GM23338 (cell line): ENCODE measurements around the gene MTA3. TPM values are rescaled to one million over a fixed set of nuclear protein-coding genes. Genes with fewer than 3 reads are reported as not detected.
A peak's percentile ranks its signal among the peaks of the same experiment; 100 is the strongest.

Experiments used
- ATAC-seq: fragments of 200-7000 bp; cut with Tn5 transposase; 3 replicates; pipeline ENCODE4 v1.9.1; 2020
- DNase-seq: peaks from one replicate; pipeline ENCODE4 v3.0.0-alpha.2; 2015; ENCODE audit warnings: low spot score
- H2AFZ ChIP-seq: fragments of 200-600 bp; sonication (generic); 2 replicates; pipeline ENCODE4 v1.8.0; 2016; ENCODE audit warnings: antibody characterized with exemption, mild to moderate bottlenecking, moderate library complexity
- H3F3A ChIP-seq: fragments of 200-600 bp; sonication (generic); replicated peaks from 2 replicates; pipeline ENCODE4 v1.8.0; 2017; ENCODE audit warnings: antibody characterized with exemption, mixed run types, low read depth
- H3K27ac ChIP-seq: fragments of 200-600 bp; sonication (generic); 2 replicates; pipeline ENCODE4 v1.6.1; 2016; ENCODE audit warnings: low read depth
- H3K27me3 ChIP-seq: fragments of 200-600 bp; sonication (generic); 2 replicates; pipeline ENCODE4 v1.8.0; 2016; ENCODE audit warnings: mild to moderate bottlenecking, mixed run types, moderate library complexity; ENCODE audit not compliant: insufficient read depth
- H3K36me3 ChIP-seq: fragments of 200-600 bp; sonication (generic); 2 replicates; pipeline ENCODE4 v1.8.0; 2016; ENCODE audit warnings: mild to moderate bottlenecking; ENCODE audit not compliant: insufficient read depth
- H3K4me1 ChIP-seq: fragments of 200-600 bp; sonication (generic); 2 replicates; pipeline ENCODE4 v1.8.0; 2016; ENCODE audit warnings: mild to moderate bottlenecking, moderate library complexity; ENCODE audit not compliant: insufficient read depth
- H3K4me2 ChIP-seq: fragments of 200-600 bp; sonication (generic); 2 replicates; pipeline ENCODE4 v1.7.1; 2017; ENCODE audit warnings: mixed run types
- H3K4me3 ChIP-seq: fragments of 200-600 bp; sonication (generic); 2 replicates; pipeline ENCODE4 v1.6.1; 2016; ENCODE audit warnings: mixed run types
- H3K79me2 ChIP-seq: fragments of 200-600 bp; sonication (generic); replicated peaks from 2 replicates; pipeline ENCODE4 v1.8.0; 2017; ENCODE audit warnings: mild to moderate bottlenecking; ENCODE audit not compliant: insufficient read depth
- H3K9me2 ChIP-seq: fragments of 200-600 bp; sonication (generic); 2 replicates; pipeline ENCODE4 v1.8.0; 2017; ENCODE audit not compliant: insufficient read depth
- H4K20me1 ChIP-seq: fragments of 200-600 bp; sonication (generic); replicated peaks from 2 replicates; pipeline ENCODE4 v1.8.0; 2017; ENCODE audit warnings: mild to moderate bottlenecking; ENCODE audit not compliant: insufficient read depth
- H3K27ac Mint-ChIP-seq: 2 replicates; pipeline ENCODE4 v1.8.0; 2020; ENCODE audit warnings: inconsistent platforms, mild to moderate bottlenecking, moderate library complexity, mixed read lengths
- H3K27me3 Mint-ChIP-seq: 3 replicates; pipeline ENCODE4 v1.8.0; 2022; ENCODE audit warnings: low read depth, mild to moderate bottlenecking, moderate library complexity, mixed read lengths, inconsistent platforms; ENCODE audit not compliant: insufficient read depth, poor library complexity
- H3K36me3 Mint-ChIP-seq: 3 replicates; pipeline ENCODE4 v1.8.0; 2021; ENCODE audit warnings: low read depth, mild to moderate bottlenecking, inconsistent platforms, moderate library complexity, mixed read lengths
- H3K4me1 Mint-ChIP-seq: 3 replicates; pipeline ENCODE4 v1.8.0; 2020; ENCODE audit warnings: mild to moderate bottlenecking, inconsistent platforms, mixed read lengths
- H3K4me3 Mint-ChIP-seq: 3 replicates; pipeline ENCODE4 v1.8.0; 2021; ENCODE audit warnings: moderate library complexity, mild to moderate bottlenecking, inconsistent platforms, mixed read lengths
- H3K9me3 Mint-ChIP-seq: 3 replicates; pipeline ENCODE4 v1.8.0; 2020; ENCODE audit warnings: moderate library complexity, mild to moderate bottlenecking, inconsistent platforms, mixed read lengths
- CREB1 ChIP-seq: fragments of 250-450 bp; sonication (Bioruptor Pico); IDR thresholded peaks from 2 replicates; pipeline ENCODE4 v1.5.0; 2020; ENCODE audit warnings: low read depth, mild to moderate bottlenecking, moderate library complexity
- CTCF ChIP-seq, 2 experiments: fragments of 200-600 bp in 1 of 2; sonication (generic) in 1 of 2; conservative IDR thresholded peaks; 2 replicates each; pipeline versions ENCODE4 v1.5.1 to v1.6.1; 2016 to 2017; ENCODE audit warnings: antibody characterized with exemption in 2 of 2, low read depth in 2 of 2, mild to moderate bottlenecking in 2 of 2, moderate library complexity in 1 of 2
- EZH2 ChIP-seq: fragments of 200-600 bp; sonication (generic); IDR thresholded peaks from one replicate; pipeline ENCODE4 v1.8.0; 2017; ENCODE audit warnings: antibody characterized with exemption, mild to moderate bottlenecking, low read depth; ENCODE audit not compliant: unreplicated experiment
- JUNB ChIP-seq: IDR thresholded peaks from one replicate; pipeline ENCODE4 v1.6.1; 2016; ENCODE audit warnings: antibody characterized with exemption; ENCODE audit not compliant: unreplicated experiment
- NANOG ChIP-seq: IDR thresholded peaks from 2 replicates; pipeline ENCODE4 v1.6.1; 2016; ENCODE audit warnings: antibody characterized with exemption, borderline replicate concordance
- POLR2AphosphoS5 ChIP-seq: IDR thresholded peaks from 2 replicates; pipeline ENCODE4 v1.6.1; 2016; ENCODE audit warnings: antibody characterized with exemption, low read depth
- REST ChIP-seq: IDR thresholded peaks from one replicate; pipeline ENCODE4 v1.6.1; 2018; ENCODE audit warnings: antibody characterized with exemption; ENCODE audit not compliant: unreplicated experiment
- STAT1 ChIP-seq: IDR thresholded peaks from one replicate; pipeline ENCODE4 v1.6.1; 2016; ENCODE audit warnings: antibody characterized with exemption; ENCODE audit not compliant: unreplicated experiment
- ZNF114 ChIP-seq: fragments of 250-450 bp; sonication (Bioruptor Pico); IDR thresholded peaks from 2 replicates; pipeline ENCODE4 v1.5.0; 2020; ENCODE audit warnings: mild to moderate bottlenecking, moderate library complexity
- ZNF331 ChIP-seq: fragments of 250-450 bp; sonication (Bioruptor Pico); IDR thresholded peaks from 2 replicates; pipeline ENCODE4 v1.5.0; 2020; ENCODE audit warnings: low read depth, mild to moderate bottlenecking, moderate library complexity
- polyA plus RNA-seq: library from polyadenylated mRNA; unstranded; fragments of >200 nt; fragmentation: Nextera tagmentation; extraction: Ambion mirVana; gene quantifications from 2 replicates; pipeline ENCODE4 v1.2.1, GENCODE V29; 2016
- total RNA-seq: library from RNA; depleted of rRNA; stranded (reverse); fragments of >200 nt; shearing (Covaris generic); gene quantifications from 2 replicates; pipeline ENCODE4 v1.2.3, GENCODE V29; 2014

MTA3 gene
- total and polyA plus RNA-seq, 2 experiments from 2014 or later = 162 to 208 TPM

DNA sequence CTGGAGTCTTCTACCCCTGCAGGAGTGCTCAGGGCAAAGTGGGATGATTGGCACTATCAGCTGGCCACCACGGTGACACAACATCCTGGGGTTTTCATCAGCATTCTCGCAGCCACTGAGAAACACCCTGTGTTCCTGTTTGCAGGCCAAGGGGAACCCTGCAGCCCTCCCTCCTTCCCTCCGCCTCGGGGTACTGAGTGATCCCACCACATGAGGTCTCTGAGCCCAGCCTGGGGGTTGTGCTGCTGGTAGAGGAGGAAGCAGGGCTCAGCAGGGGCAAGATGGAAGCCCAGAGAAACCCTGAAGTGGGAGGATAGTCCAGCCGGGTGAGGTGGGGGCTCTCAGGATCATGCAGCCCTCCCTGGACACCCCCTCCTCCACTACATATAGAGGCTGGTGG is 195.7 kb downstream of the MTA3 start, which contains the start of gene OXER1:
Gene OXER1 (minus strand): TSS at position 40 of the 400 bp plus-strand sequence. CDS start 73 bp downstream, outside the sequence.
- 0 out of 2 replicates have a peak, but pooled peaks cover under 1% of the 10 kb centered on the region for H3K4me1 ChIP-seq
- no peak for DNase-seq
- TF ChIP-seq ZNF114 (CRISPR knock-in tag) = no peak
- TF ChIP-seq JUNB = no peak
- TF ChIP-seq EZH2 = no peak
- no peak for TF ChIP-seq CREB1 (CRISPR knock-in tag)
- TF ChIP-seq NANOG = no peak
- TF ChIP-seq CTCF (conservative IDR thresholded peaks at IDR 0.05; ENCODE audit: low read depth in 2 of 2) = no peak
- no peak for TF ChIP-seq ZNF331
- no peaks in the 10 kb centered on the region for H3F3A ChIP-seq
- no peak within 1 kb of the TSS for H3K4me3 Mint-ChIP-seq
- peaks cover 5% of the 10 kb centered on the region; the same call in 1 of the 2 replicates for H4K20me1 ChIP-seq
- H3K36me3 Mint-ChIP-seq = peaks cover 5% of the 10 kb centered on the region; the same call in 2 of the 3 replicates
- H3K27me3 ChIP-seq = no peaks in the 10 kb centered on the region
- peaks cover 11% of the 10 kb centered on the region for H3K4me1 Mint-ChIP-seq
- H3K79me2 ChIP-seq = no peaks in the 10 kb centered on the region
- no peaks in the 10 kb centered on the region for H3K9me3 Mint-ChIP-seq
- no peaks in the 10 kb centered on the region for H3K36me3 ChIP-seq
- H3K4me2 ChIP-seq = no peak within 1 kb of the TSS
- H3K4me3 ChIP-seq = no peak within 1 kb of the TSS
- ATAC-seq = peak; percentile 15; the same call in 2 of the 3 replicates
- H3K27ac ChIP-seq = no peak within 1 kb of the TSS
- no peaks in the 10 kb centered on the region for H3K9me2 ChIP-seq
- peaks cover 4% of the 10 kb centered on the region for H3K27me3 Mint-ChIP-seq
- no peak within 1 kb of the TSS for H2AFZ ChIP-seq
- H3K27ac Mint-ChIP-seq = no peak within 1 kb of the TSS

DNA sequence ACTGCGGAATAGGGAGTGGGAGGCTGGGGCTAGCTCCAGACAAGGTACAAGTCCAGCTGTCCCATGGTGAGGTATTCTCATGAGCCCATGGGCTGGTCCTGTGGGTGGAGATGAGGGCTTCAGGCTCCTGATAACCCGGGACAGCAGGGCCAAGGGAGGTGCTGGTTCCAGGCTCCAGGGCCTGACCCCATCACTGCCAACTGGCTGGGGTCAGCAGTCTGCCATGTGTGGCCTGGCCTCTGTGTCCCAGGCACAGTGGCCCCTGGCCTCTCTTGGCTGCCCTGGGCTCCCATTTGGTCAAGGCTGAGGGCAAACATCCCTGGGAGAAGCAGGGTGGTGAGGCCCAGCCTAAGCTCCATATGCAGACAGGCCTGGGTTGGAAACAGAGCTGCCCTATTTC is 196.5 kb downstream of the MTA3 start:
- no peaks in the 10 kb centered on the region for H3K27me3 ChIP-seq
- no peak for TF ChIP-seq EZH2
- no peak for TF ChIP-seq JUNB
- no peak for TF ChIP-seq REST
- TF ChIP-seq POLR2AphosphoS5 = no peak
- TF ChIP-seq NANOG = no peak
- TF ChIP-seq ZNF114 (CRISPR knock-in tag) = no peak
- TF ChIP-seq STAT1 = no peak
- no peak for TF ChIP-seq CTCF (conservative IDR thresholded peaks at IDR 0.05; ENCODE audit: low read depth in 2 of 2)

More for the DNA sequence above, 196.5 kb downstream of the MTA3 start:
- H4K20me1 ChIP-seq = peaks cover 5% of the 10 kb centered on the region; the same call in 1 of the 2 replicates
- Mint-ChIP-seq H3K27me3 (peaks cover 6% of the 10 kb centered on the region), H3K4me3 (no peak overlapping the region), H3K36me3 (peaks cover 5% of the 10 kb centered on the region; the same call in 2 of the 3 replicates), H3K27ac (no peak overlapping the region), H3K4me1 (peaks cover 9% of the 10 kb centered on the region), H3K9me3 (no peaks in the 10 kb centered on the region)
- no peaks in the 10 kb centered on the region for H3K4me1 ChIP-seq
- H3K9me2 ChIP-seq = no peaks in the 10 kb centered on the region
- H3F3A ChIP-seq = no peaks in the 10 kb centered on the region
- DNase-seq (no peak), ATAC-seq (no peak)
- H3K27ac ChIP-seq = no peak overlapping the region
- no peaks in the 10 kb centered on the region for H3K36me3 ChIP-seq
- H2AFZ ChIP-seq = no peak overlapping the region
- no peak overlapping the region for H3K4me3 ChIP-seq
- H3K79me2 ChIP-seq = no peaks in the 10 kb centered on the region
- H3K4me2 ChIP-seq = no peak overlapping the region
